ENCODE measurements around the gene PER2. TPM values are rescaled to one million over a fixed set of nuclear protein-coding genes. Genes with fewer than 3 reads are reported as not detected.

Gene PER2
- polyA plus RNA-seq, 2 of the 4 experiments (the other 2 are of a cell fraction) = 3.4 to 8.5 TPM

GRCh38 chr2:238269741-238270140 is 18.7 kb downstream of the PER2 start:
- ChIA-PET CTCF (interaction anchor here (22.7 kb wide), 1 partner anchor 11 kb away, joined by 351 read pairs; no protein-coding TSS in a partner anchor), POLR2A (no interaction called here)
- 76% methylated on average over 6 of the region's 6 CpGs for WGBS (ENCODE audit: missing lambda C conversion rate)
- Histone ChIP-seq H3K4me2 (no peak overlapping the region), H3K4me1 (peaks cover 9% of the 10 kb centered on the region; the same call in 2 of the 3 replicates), H3K27ac (no peak overlapping the region), H3K9me3 (no peaks in the 10 kb centered on the region), H3K4me3 (no peak overlapping the region)
- FAIRE-seq (no peak), ATAC-seq (no peak), DNase-seq (ENCODE audit: low read depth in 1 of 2, low spot score in 1 of 2) (no peak)
- TF ChIP-seq RCOR1 (IDR thresholded peaks at IDR 0.05; ENCODE audit: low read depth, low read length) (no peak), HOXB13 (CRISPR knock-in tag; IDR thresholded peaks at IDR 0.05; ENCODE audit: low read depth) (no peak), CHD4 (IDR thresholded peaks at IDR 0.05; ENCODE audit: borderline replicate concordance) (no peak), HDAC2 (IDR thresholded peaks at IDR 0.05) (no peak)

GRCh38 chr2:238267884-238268680 is 20.3 kb downstream of the PER2 start:
- WGBS (ENCODE audit: missing lambda C conversion rate) = 89% methylated on average over 16 of the region's 20 CpGs
- no peak overlapping the region for H3K4me3 ChIP-seq
- FAIRE-seq (no peak), ATAC-seq (peak in 1 of 2 experiments; percentile 8; a peak in 2 of 6 replicates), DNase-seq (ENCODE audit: low read depth in 1 of 2, low spot score in 1 of 2) (no peak)
- peaks cover 17% of the 10 kb centered on the region for H3K4me1 ChIP-seq
- TF ChIP-seq ZSCAN20 (CRISPR knock-in tag; IDR thresholded peaks at IDR 0.05) (no peak), JUN (IDR thresholded peaks at IDR 0.05) (no peak), MYC (IDR thresholded peaks at IDR 0.05; ENCODE audit: borderline replicate concordance, low read length) (no peak), CTCF (IDR thresholded peaks at IDR 0.05) (no peak), HMGXB4 (CRISPR knock-in tag; IDR thresholded peaks at IDR 0.05; ENCODE audit: borderline replicate concordance) (no peak), CHD4 (IDR thresholded peaks at IDR 0.05; ENCODE audit: borderline replicate concordance) (no peak), MAZ (IDR thresholded peaks at IDR 0.05; ENCODE audit: borderline replicate concordance, low read depth, low read length) (no peak), HDAC2 (IDR thresholded peaks at IDR 0.05) (no peak), ESRRA (IDR thresholded peaks at IDR 0.05; ENCODE audit: borderline replicate concordance, low read length) (no peak), KDM5A (IDR thresholded peaks at IDR 0.05) (no peak), E2F6 (IDR thresholded peaks at IDR 0.05; ENCODE audit: borderline replicate concordance, low read depth) (no peak), FOSL2 (IDR thresholded peaks at IDR 0.05) (no peak), FOSL2 (CRISPR knock-in tag; IDR thresholded peaks at IDR 0.05) (no peak), POLR2A (IDR thresholded peaks at IDR 0.05; ENCODE audit: low read length) (no peak), USF2 (IDR thresholded peaks at IDR 0.05) (no peak), FOSB (CRISPR knock-in tag; IDR thresholded peaks at IDR 0.05) (no peak), BCL3 (IDR thresholded peaks at IDR 0.05) (no peak)
- no peaks in the 10 kb centered on the region for H3K9me3 ChIP-seq
- peak overlapping the region; percentile 25 to 53; a peak in 3 of 6 replicates for H3K27ac ChIP-seq
- no peak overlapping the region for H3K4me2 ChIP-seq
- ChIA-PET CTCF (interaction anchor here (0.8 to 6.6 kb wide), 4 partner anchors 11 to 41 kb away, joined by 3 to 58 read pairs (median 7); no protein-coding TSS in a partner anchor), POLR2A (no interaction called here)

Data from A549 (cell line).